ENCODE results near the gene DLX5.
"Not testable (repeated sequence)": the region's sequence is repeated elsewhere in the genome, so short reads cannot be mapped to it uniquely, and the experiment has no call there.

DLX5 gene

GRCh38 chr7:97034213-97034852 is 9.7 kb upstream of the DLX5 start:
- WGBS (ENCODE audit: insufficient coverage) = 94% methylated on average over 21 of the region's 30 CpGs
- not testable (repeated sequence) for H3K36me3 ChIP-seq (ENCODE audit: control insufficient read depth in 4 of 4, insufficient read depth in 4 of 4, low read length in 3 of 4); H3K4me3 ChIP-seq (ENCODE audit: control insufficient read depth in 1 of 7, extremely low read depth in 1 of 7, insufficient read depth in 4 of 7, low read depth in 2 of 7, low read length in 6 of 7); DNase-seq; H3K4me1 ChIP-seq (ENCODE audit: control extremely low read depth in 1 of 4, control insufficient read depth in 4 of 4, insufficient read depth in 4 of 4, low read length in 3 of 4); H3K9me3 ChIP-seq (ENCODE audit: control extremely low read depth in 1 of 5, control insufficient read depth in 4 of 5, insufficient read depth in 2 of 5, low read depth in 1 of 5, low read length in 4 of 5); H3K27ac ChIP-seq (ENCODE audit: insufficient read depth in 1 of 2, low read depth in 1 of 2, low read length in 2 of 2, poor library complexity in 1 of 2, severe bottlenecking in 2 of 2)
- ChIA-PET POLR2A (interaction anchor here (0.6 kb wide), 1 partner anchor 758 kb away, joined by 3 read pairs; no protein-coding TSS in a partner anchor), CTCF (interaction anchor here (1.2 kb wide), 1 partner anchor 8 kb away, joined by 3 read pairs; no protein-coding TSS in a partner anchor)
- H3K27me3 ChIP-seq (replicated peaks in 2 of 5; ENCODE audit: control insufficient read depth in 4 of 5, insufficient read depth in 5 of 5, low read length in 4 of 5) = peaks cover 3 to 20% (median 8%) of the 10 kb centered on the region in 5 experiments

GRCh38 chr7:97027427-97028234 is 3.0 kb upstream of the DLX5 start:
- 0% methylated on average over 19 of the region's 23 CpGs for WGBS (ENCODE audit: insufficient coverage)
- POLR2A ChIA-PET = interaction anchor here (0.6 kb wide), 1 partner anchor 853 kb away, joined by 3 read pairs; no protein-coding TSS in a partner anchor
- no peak overlapping the region for H3K27ac ChIP-seq (ENCODE audit: insufficient read depth in 1 of 2, low read depth in 1 of 2, low read length in 2 of 2, poor library complexity in 1 of 2, severe bottlenecking in 2 of 2)
- DNase-seq = peak; percentile 81 to 90 (median 88)
- peaks cover 19 to 72% (median 48%) of the 10 kb centered on the region in 5 experiments for H3K27me3 ChIP-seq (replicated peaks in 2 of 5; ENCODE audit: control insufficient read depth in 4 of 5, insufficient read depth in 5 of 5, low read length in 4 of 5)
- H3K9me3 ChIP-seq (ENCODE audit: control extremely low read depth in 1 of 5, control insufficient read depth in 4 of 5, insufficient read depth in 2 of 5, low read depth in 1 of 5, low read length in 4 of 5) = no peaks in the 10 kb centered on the region
- H3K4me1 ChIP-seq (ENCODE audit: control extremely low read depth in 1 of 4, control insufficient read depth in 4 of 4, insufficient read depth in 4 of 4, low read length in 3 of 4) = peaks cover 0 to 34% (median 23%) of the 10 kb centered on the region in 4 experiments
- CTCF ChIA-PET = interaction anchor here (0.6 to 3.2 kb wide), 23 partner anchors 8 to 1117 kb away, joined by 3 to 14 read pairs (median 4); no protein-coding TSS in a partner anchor
- peak overlapping the region in 5 of 7 experiments; percentile 30 to 72 (median 59) for H3K4me3 ChIP-seq (ENCODE audit: control insufficient read depth in 1 of 7, extremely low read depth in 1 of 7, insufficient read depth in 4 of 7, low read depth in 2 of 7, low read length in 6 of 7)
- no peaks in the 10 kb centered on the region for H3K36me3 ChIP-seq (ENCODE audit: control insufficient read depth in 4 of 4, insufficient read depth in 4 of 4, low read length in 3 of 4)

- peaks cover 19 to 73% (median 46%) of the 10 kb centered on the region in 5 experiments for H3K27me3 ChIP-seq (replicated peaks in 2 of 5; ENCODE audit: control insufficient read depth in 4 of 5, insufficient read depth in 5 of 5, low read length in 4 of 5)
- H3K9me3 ChIP-seq (ENCODE audit: control extremely low read depth in 1 of 5, control insufficient read depth in 4 of 5, insufficient read depth in 2 of 5, low read depth in 1 of 5, low read length in 4 of 5) = no peaks in the 10 kb centered on the region
- POLR2A ChIA-PET = no interaction called here
- H3K36me3 ChIP-seq (ENCODE audit: control insufficient read depth in 4 of 4, insufficient read depth in 4 of 4, low read length in 3 of 4) = no peaks in the 10 kb centered on the region
- H3K4me1 ChIP-seq (ENCODE audit: control extremely low read depth in 1 of 4, control insufficient read depth in 4 of 4, insufficient read depth in 4 of 4, low read length in 3 of 4) = peaks cover 0 to 38% (median 24%) of the 10 kb centered on the region in 4 experiments
- H3K4me3 ChIP-seq (ENCODE audit: control insufficient read depth in 1 of 7, extremely low read depth in 1 of 7, insufficient read depth in 4 of 7, low read depth in 2 of 7, low read length in 6 of 7) = peak overlapping the region in 5 of 7 experiments; percentile 30 to 72 (median 59)
- H3K27ac ChIP-seq (ENCODE audit: insufficient read depth in 1 of 2, low read depth in 1 of 2, low read length in 2 of 2, poor library complexity in 1 of 2, severe bottlenecking in 2 of 2) = no peak overlapping the region
- DNase-seq = peak in 2 of 3 donors; percentile 57
- CTCF ChIA-PET = interaction anchor here (0.6 to 3.2 kb wide), 27 partner anchors 8 to 1116 kb away, joined by 3 to 14 read pairs (median 4); no protein-coding TSS in a partner anchor
- 0% methylated on average over 12 of the region's 17 CpGs for WGBS (ENCODE audit: insufficient coverage)
Measured at GRCh38 chr7:97026715-97027426, 2.2 kb upstream of the DLX5 start.

GRCh38 chr7:97025983-97026714 is 1.5 kb upstream of the DLX5 start:
- 3% methylated on average over 24 of the region's 29 CpGs for WGBS (ENCODE audit: insufficient coverage)
- no peak overlapping the region for H3K27ac ChIP-seq (ENCODE audit: insufficient read depth in 1 of 2, low read depth in 1 of 2, low read length in 2 of 2, poor library complexity in 1 of 2, severe bottlenecking in 2 of 2)
- peak overlapping the region in 3 of 7 experiments; percentile 52 to 72 (median 63) for H3K4me3 ChIP-seq (ENCODE audit: control insufficient read depth in 1 of 7, extremely low read depth in 1 of 7, insufficient read depth in 4 of 7, low read depth in 2 of 7, low read length in 6 of 7)
- DNase-seq = peak in 2 of 3 donors; percentile 60 to 70
- ChIA-PET CTCF (interaction anchor here (0.8 to 3.2 kb wide), 11 partner anchors 8 to 1110 kb away, joined by 3 to 14 read pairs (median 5); no protein-coding TSS in a partner anchor), POLR2A (no interaction called here)
- H3K4me1 ChIP-seq (ENCODE audit: control extremely low read depth in 1 of 4, control insufficient read depth in 4 of 4, insufficient read depth in 4 of 4, low read length in 3 of 4) = peaks cover 0 to 44% (median 28%) of the 10 kb centered on the region in 4 experiments
- peaks cover 19 to 78% (median 51%) of the 10 kb centered on the region in 5 experiments for H3K27me3 ChIP-seq (replicated peaks in 2 of 5; ENCODE audit: control insufficient read depth in 4 of 5, insufficient read depth in 5 of 5, low read length in 4 of 5)
- no peaks in the 10 kb centered on the region for H3K36me3 ChIP-seq (ENCODE audit: control insufficient read depth in 4 of 4, insufficient read depth in 4 of 4, low read length in 3 of 4)
- no peaks in the 10 kb centered on the region for H3K9me3 ChIP-seq (ENCODE audit: control extremely low read depth in 1 of 5, control insufficient read depth in 4 of 5, insufficient read depth in 2 of 5, low read depth in 1 of 5, low read length in 4 of 5)

- H3K27ac ChIP-seq (ENCODE audit: insufficient read depth in 1 of 2, low read depth in 1 of 2, low read length in 2 of 2, poor library complexity in 1 of 2, severe bottlenecking in 2 of 2) = no peak overlapping the region
- H3K9me3 ChIP-seq (ENCODE audit: control extremely low read depth in 1 of 5, control insufficient read depth in 4 of 5, insufficient read depth in 2 of 5, low read depth in 1 of 5, low read length in 4 of 5) = no peaks in the 10 kb centered on the region
- ChIA-PET POLR2A (no interaction called here), CTCF (interaction anchor here (1.2 to 3.2 kb wide), 3 partner anchors 8 to 23 kb away, joined by 3 to 14 read pairs (median 5); no protein-coding TSS in a partner anchor)
- H3K4me1 ChIP-seq (ENCODE audit: control extremely low read depth in 1 of 4, control insufficient read depth in 4 of 4, insufficient read depth in 4 of 4, low read length in 3 of 4) = peaks cover 0 to 50% (median 31%) of the 10 kb centered on the region in 4 experiments
- DNase-seq = no peak
- peaks cover 17 to 83% (median 55%) of the 10 kb centered on the region in 5 experiments for H3K27me3 ChIP-seq (replicated peaks in 2 of 5; ENCODE audit: control insufficient read depth in 4 of 5, insufficient read depth in 5 of 5, low read length in 4 of 5)
- no peak overlapping the region for H3K4me3 ChIP-seq (ENCODE audit: control insufficient read depth in 1 of 7, extremely low read depth in 1 of 7, insufficient read depth in 4 of 7, low read depth in 2 of 7, low read length in 6 of 7)
- no peaks in the 10 kb centered on the region for H3K36me3 ChIP-seq (ENCODE audit: control insufficient read depth in 4 of 4, insufficient read depth in 4 of 4, low read length in 3 of 4)
- WGBS (ENCODE audit: insufficient coverage) = 8% methylated on average over 6 of the region's 8 CpGs
Measured at GRCh38 chr7:97025130-97025499, 484 bp upstream of the DLX5 start.

Measured in common myeloid progenitor, CD34-positive (primary cell).